NCI-H2081 (cell line): ENCODE results near the gene B3GNT2.
"Not testable (repeated sequence)": the region's sequence is repeated elsewhere in the genome, so short reads cannot be mapped to it uniquely, and the experiment has no call there.

Source experiments
- DNase-seq, 2 experiments: peaks; one replicate each; lab custom pipeline; 2025; lab: John Stamatoyannopoulos, UW

The B3GNT2 gene, protein sequence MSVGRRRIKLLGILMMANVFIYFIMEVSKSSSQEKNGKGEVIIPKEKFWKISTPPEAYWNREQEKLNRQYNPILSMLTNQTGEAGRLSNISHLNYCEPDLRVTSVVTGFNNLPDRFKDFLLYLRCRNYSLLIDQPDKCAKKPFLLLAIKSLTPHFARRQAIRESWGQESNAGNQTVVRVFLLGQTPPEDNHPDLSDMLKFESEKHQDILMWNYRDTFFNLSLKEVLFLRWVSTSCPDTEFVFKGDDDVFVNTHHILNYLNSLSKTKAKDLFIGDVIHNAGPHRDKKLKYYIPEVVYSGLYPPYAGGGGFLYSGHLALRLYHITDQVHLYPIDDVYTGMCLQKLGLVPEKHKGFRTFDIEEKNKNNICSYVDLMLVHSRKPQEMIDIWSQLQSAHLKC

GRCh38 chr2:62195421-62196277, at the start of gene B3GNT2:
B3GNT2 (plus strand) TSS chr2:62196115; CDS start chr2:62222221, 26,106 bp downstream.
- peak; percentile 62 to 78 for DNase-seq

DNA sequence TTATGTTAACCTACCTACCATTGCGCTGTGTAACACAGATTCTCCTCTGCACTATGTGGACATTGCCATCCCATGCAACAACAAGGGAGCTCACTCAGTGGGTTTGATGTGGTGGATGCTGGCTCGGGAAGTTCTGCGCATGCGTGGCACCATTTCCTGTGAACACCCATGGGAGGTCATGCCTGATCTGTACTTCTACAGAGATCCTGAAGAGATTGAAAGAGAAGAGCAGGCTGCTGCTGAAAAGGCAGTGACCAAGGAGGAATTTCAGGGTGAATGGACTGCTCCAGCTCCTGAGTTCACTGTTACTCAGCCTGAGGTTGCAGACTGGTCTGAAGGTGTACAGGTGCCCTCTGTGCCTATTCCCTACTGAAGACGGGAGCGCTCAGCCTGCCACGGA, 49.1 kb upstream of the B3GNT2 start:
- not testable (repeated sequence) for DNase-seq

GRCh38 chr2:62147610-62148301, 48.2 kb upstream of the B3GNT2 start:
- no peak for DNase-seq

- DNase-seq = no peak
Measured at GRCh38 chr2:62149708-62150107, 46.2 kb upstream of the B3GNT2 start.

- no peak for DNase-seq
Measured at GRCh38 chr2:62150597-62151305, 45.2 kb upstream of the B3GNT2 start.

GRCh38 chr2:62151306-62151638, 44.6 kb upstream of the B3GNT2 start:
- no peak for DNase-seq

- DNase-seq = no peak
Measured at GRCh38 chr2:62152000-62152399, 43.9 kb upstream of the B3GNT2 start.

- no peak for DNase-seq
Measured at GRCh38 chr2:62156861-62157496, 38.9 kb upstream of the B3GNT2 start.

DNA sequence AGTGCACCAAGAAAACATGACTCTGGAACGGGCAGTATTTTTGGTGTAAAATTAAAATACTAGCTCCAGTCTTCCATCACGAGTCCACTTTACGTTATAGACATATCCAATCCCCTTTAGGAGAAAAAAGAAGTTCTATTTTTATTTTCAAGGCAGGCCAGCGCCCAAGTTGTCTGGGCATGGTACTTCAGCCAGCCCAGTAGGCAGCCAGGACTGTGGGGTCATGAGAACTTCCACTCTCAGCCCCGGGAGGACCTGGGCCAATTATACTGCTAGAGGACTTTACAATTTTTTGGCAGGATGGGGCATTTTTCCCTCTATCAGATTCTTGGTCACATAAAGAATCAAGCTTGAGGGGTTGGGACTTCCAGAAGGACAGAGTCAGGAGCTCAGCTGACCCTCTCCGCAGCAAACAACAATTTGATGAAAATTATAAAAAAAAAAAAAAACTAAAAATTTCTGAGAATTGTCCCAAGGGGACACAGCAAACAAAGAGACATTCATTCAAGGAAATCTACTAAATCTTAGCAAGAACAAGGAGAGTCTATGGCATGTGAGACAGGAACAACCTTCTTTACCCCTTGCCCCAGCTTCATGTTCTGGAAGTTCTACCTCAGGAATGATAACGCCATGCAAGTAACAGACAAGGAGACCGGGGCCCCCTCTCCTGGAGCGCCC, 37.3 kb upstream of the B3GNT2 start:
- DNase-seq = no peak

GRCh38 chr2:62160691-62161090, 35.2 kb upstream of the B3GNT2 start:
- not testable (repeated sequence) for DNase-seq

GRCh38 chr2:62163106-62163831, 32.6 kb upstream of the B3GNT2 start:
- no peak for DNase-seq

DNA sequence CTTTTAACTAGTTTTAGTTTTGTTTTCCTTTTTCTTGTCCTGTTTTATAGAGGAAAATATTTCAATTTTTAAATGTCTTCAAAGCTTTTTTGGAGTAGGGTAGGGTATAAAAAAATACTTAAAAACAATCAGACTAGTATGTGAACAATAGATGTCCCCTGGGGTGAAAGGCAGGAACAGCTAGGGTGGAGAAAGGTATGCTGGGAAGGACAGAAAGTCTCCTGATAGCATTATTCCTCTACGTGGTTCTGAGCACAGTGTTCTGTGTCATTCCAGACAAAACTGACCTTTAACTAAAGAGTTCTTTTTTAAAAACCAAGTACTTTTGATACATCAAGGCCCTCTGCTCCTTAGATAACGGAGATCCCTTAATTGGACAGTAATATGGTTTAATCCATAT, 32.1 kb upstream of the B3GNT2 start:
- no peak for DNase-seq

GRCh38 chr2:62175728-62176127, 20.2 kb upstream of the B3GNT2 start:
- DNase-seq = peak in 1 of 2 experiments; percentile 27

DNA sequence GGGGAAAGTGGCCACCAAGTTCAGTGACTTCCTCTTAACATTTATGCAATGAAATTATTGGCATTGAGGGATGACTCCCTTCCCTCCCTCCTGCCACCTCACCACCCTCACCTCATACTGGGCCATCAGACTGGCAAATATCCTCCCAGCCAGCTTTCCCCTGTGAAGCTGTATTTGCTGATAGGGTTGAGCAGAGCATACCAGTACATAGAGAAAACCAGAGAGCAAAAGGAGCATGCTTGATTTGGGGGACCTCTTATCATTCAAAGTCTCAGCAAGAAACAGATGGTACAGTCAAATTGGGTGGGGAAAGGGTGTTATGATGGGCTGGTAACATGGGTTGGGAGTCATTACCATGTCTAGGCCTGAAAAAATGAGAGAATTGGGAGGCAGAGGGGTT, 19.1 kb upstream of the B3GNT2 start:
- DNase-seq = no peak

DNA sequence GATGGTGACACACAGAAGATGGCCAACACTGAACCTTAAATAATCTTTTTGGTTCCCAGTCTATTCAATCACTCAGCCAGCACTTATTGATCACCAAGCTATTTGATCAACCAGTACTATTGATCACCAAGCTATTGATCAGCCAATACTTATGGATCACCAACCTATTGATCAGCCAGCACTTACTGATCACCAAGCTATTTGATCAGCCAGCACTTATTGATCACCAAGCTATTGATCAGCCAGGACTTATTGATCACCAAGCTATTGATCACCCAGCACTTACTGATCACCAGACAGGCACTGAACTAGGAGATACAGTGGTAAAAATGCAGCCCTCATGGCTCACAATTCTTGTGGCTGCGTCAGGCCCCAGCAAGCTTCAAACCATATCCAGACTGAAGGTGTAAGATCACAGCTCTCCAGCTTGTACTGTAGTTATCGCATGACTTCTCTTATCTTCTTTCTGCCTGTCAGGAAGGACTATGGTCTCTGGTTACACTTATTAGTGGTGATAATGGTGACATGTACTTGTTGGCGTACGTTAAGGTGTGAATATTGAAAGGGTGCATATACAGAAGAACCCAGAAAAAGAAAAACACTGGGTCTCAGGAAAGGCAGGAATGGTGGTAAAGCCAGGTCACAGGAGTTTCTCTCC, 18.4 kb upstream of the B3GNT2 start:
- no peak for DNase-seq

GRCh38 chr2:62178741-62179271, 17.1 kb upstream of the B3GNT2 start:
- DNase-seq = no peak

- DNase-seq = no peak
Measured at GRCh38 chr2:62180975-62181374, 14.9 kb upstream of the B3GNT2 start.

DNA sequence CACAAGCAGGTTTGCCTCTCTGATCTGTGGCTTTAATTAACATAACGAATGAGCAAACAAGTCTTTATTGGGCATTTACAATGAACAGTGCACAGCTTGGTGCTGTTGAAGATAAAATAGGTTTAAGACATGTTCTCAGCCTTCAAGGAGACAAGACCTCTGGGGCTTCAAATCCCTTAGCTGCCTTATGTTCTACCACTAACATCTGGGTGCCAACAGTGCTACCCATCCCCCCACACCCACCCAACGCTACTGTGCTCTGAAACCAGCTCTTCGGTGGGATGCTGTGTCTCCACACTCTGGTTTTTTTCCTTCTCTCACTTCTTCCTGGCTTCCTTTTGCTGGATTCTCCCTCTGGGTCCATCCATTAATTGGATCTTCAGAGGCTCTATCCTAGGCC, 14.1 kb upstream of the B3GNT2 start:
- DNase-seq = no peak

DNA sequence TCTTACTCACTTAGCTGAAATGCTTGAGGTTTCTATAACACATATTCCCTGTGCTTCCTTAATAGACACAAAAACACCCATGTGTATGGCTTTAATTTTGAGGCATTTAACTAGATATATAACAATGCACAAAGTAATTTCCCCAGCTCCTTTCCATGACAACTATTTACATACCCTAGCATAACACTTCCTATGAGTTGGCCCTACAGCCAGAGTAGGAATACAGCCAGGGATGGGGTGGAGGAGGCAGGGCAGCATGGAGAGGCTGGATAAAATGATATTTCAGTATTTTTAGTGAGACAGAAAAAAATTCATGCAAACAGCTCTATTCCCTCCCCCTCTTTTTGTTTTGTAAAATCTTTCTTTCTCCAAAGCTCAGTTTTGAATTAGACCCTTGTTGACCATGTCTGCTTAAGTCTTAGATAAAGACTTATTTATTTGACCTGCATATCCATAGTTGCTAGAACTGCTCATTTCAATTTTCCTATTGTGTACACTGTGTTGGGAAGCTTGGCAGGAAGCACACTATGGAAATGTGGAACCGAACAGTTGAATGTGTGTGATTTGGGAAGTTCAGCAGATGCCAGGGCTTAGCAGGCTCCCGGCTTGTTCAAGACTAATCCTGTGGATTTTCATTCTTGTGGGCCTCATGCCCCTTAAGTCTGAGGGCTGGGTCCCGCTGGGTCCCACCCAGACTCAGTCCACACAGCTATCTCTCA, 11.2 kb upstream of the B3GNT2 start:
- DNase-seq = no peak
